Fibroblast of lung (primary cell): ENCODE measurements around the gene PIK3C2G. TPM values are rescaled to one million over a fixed set of nuclear protein-coding genes. Genes with fewer than 3 reads are reported as not detected.

ENCODE experiments used
- DNase-seq, 2 donors: peaks; one replicate each; pipeline versions ENCODE4 v3.0.0 to v3.0.0-alpha.2; 2010; ENCODE audit warnings: low read depth in 2 of 2
- H2AFZ ChIP-seq: 2 replicates; pipeline ENCODE4 v1.5.1; 2012; ENCODE audit warnings: low read length, control low read depth, inconsistent platforms
- H3K27ac ChIP-seq: 2 replicates; pipeline ENCODE4 v1.5.1; 2011; ENCODE audit warnings: low read length, control low read depth; ENCODE audit not compliant: insufficient read depth
- H3K27me3 ChIP-seq: 2 replicates; pipeline ENCODE4 v1.5.1; 2011; ENCODE audit warnings: mild to moderate bottlenecking, low read length; ENCODE audit not compliant: control insufficient read depth, insufficient read depth
- H3K36me3 ChIP-seq: 2 replicates; pipeline ENCODE4 v1.5.1; 2011; ENCODE audit warnings: low read length; ENCODE audit not compliant: control insufficient read depth, insufficient read depth
- H3K4me1 ChIP-seq: 2 replicates; pipeline ENCODE4 v1.5.1; 2011; ENCODE audit warnings: low read length; ENCODE audit not compliant: control insufficient read depth, insufficient read depth; ENCODE audit errors: extremely low read depth
- H3K4me2 ChIP-seq: 2 replicates; pipeline ENCODE4 v1.5.1; 2011; ENCODE audit warnings: low read length, control low read depth; ENCODE audit not compliant: insufficient read depth; ENCODE audit errors: extremely low read depth
- H3K4me3 ChIP-seq, 4 experiments: fragments of 200-600 bp in 1 of 4; sonication (generic) in 1 of 4; replicated peaks in 1 of 4; 2 replicates each; pipeline ENCODE4 v1.5.1; 2011 to 2016; ENCODE audit warnings: low read length in 4 of 4, low read depth in 3 of 4, mild to moderate bottlenecking in 3 of 4, control low read depth in 2 of 4, inconsistent platforms in 1 of 4, mixed read lengths in 1 of 4; ENCODE audit not compliant: insufficient read depth in 1 of 4; ENCODE audit errors: control extremely low read depth in 1 of 4
- H3K79me2 ChIP-seq: 2 replicates; pipeline ENCODE4 v1.5.1; 2012; ENCODE audit warnings: mild to moderate bottlenecking, low read length, inconsistent platforms; ENCODE audit not compliant: control insufficient read depth, insufficient read depth
- H3K9ac ChIP-seq: 2 replicates; pipeline ENCODE4 v1.5.1; 2011; ENCODE audit warnings: mild to moderate bottlenecking, low read length, control low read depth; ENCODE audit not compliant: insufficient read depth
- H3K9me3 ChIP-seq: 2 replicates; pipeline ENCODE4 v1.5.1; 2012; ENCODE audit warnings: low read depth, low read length; ENCODE audit not compliant: control insufficient read depth, insufficient read depth
- H4K20me1 ChIP-seq: 2 replicates; pipeline ENCODE4 v1.5.1; 2011; ENCODE audit warnings: low read length; ENCODE audit not compliant: control insufficient read depth, insufficient read depth; ENCODE audit errors: extremely low read depth
- EZH2 ChIP-seq: IDR thresholded peaks from 2 replicates; pipeline ENCODE4 v1.5.1; 2012; ENCODE audit warnings: low read length, control low read depth, mild to moderate bottlenecking; ENCODE audit errors: missing control alignments
- polyA plus RNA-seq, 2 donors: library from polyadenylated mRNA; depleted of rRNA in 1 of 2; stranded (reverse) in 1 of 2; unstranded in 1 of 2; fragments of >200 nt; gene quantifications; 2 replicates each; pipeline ENCODE4 v1.2.1, GENCODE V29; 2011 to 2012; ENCODE audit warnings: missing spikeins in 1 of 2
- total RNA-seq: library from RNA; depleted of rRNA; stranded (reverse); fragments of >200 nt; gene quantifications from 2 replicates; pipeline ENCODE4 v1.2.1, GENCODE V29; 2014
- TF ChIP-seq, protein P1 (sequence below), 2 donors: IDR thresholded peaks in 1 of 2; conservative IDR thresholded peaks in 1 of 2; 1 replicate in 1 of 2; 2 replicates in 1 of 2; pipeline ENCODE4 v1.5.1; 2011 to 2012; ENCODE audit warnings: low read length in 2 of 2, control low read depth in 1 of 2, inconsistent platforms in 1 of 2, low read depth in 1 of 2, mild to moderate bottlenecking in 1 of 2

Gene PIK3C2G
- total and polyA plus RNA-seq, 2 donors (not counting 1 experiment from before 2014, with no cell fraction given), result not detected

DNA sequence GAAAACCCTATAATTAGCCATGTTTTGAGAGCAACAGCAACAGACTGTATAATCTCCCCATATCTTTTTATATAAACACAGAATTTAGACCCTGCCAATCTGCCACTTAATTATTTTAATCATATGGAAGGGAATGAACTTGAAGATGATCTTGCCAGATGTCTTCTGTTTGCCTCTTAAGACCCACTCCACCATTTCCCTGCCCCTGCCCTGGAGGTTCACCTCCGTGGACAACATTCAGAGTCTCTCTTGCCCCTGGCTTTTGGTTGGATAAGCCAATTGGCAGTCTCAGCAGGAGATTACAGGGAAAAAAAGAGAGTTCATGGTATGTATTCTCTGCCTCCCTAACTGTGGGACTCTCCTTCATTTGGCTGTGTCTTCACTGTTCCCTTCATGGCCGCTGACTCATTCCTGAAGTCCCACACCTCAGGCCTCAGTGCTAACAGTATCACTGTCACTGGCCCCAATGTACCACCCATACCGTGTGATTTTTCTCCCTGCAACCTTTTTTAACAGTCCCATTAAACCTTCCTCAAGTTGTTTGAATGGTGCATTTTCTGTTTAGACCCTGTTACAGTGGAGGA, 184.8 kb downstream of the PIK3C2G start:
- H4K20me1 ChIP-seq, result no peaks in the 10 kb centered on the region
- no peaks in the 10 kb centered on the region for H3K27me3 ChIP-seq
- TF ChIP-seq, protein P1, sequence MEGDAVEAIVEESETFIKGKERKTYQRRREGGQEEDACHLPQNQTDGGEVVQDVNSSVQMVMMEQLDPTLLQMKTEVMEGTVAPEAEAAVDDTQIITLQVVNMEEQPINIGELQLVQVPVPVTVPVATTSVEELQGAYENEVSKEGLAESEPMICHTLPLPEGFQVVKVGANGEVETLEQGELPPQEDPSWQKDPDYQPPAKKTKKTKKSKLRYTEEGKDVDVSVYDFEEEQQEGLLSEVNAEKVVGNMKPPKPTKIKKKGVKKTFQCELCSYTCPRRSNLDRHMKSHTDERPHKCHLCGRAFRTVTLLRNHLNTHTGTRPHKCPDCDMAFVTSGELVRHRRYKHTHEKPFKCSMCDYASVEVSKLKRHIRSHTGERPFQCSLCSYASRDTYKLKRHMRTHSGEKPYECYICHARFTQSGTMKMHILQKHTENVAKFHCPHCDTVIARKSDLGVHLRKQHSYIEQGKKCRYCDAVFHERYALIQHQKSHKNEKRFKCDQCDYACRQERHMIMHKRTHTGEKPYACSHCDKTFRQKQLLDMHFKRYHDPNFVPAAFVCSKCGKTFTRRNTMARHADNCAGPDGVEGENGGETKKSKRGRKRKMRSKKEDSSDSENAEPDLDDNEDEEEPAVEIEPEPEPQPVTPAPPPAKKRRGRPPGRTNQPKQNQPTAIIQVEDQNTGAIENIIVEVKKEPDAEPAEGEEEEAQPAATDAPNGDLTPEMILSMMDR (conservative IDR thresholded peaks at IDR 0.05 in 1 of 2, IDR thresholded peaks at IDR 0.05 in 1 of 2; ENCODE audit: low read depth in 1 of 2, low read length in 2 of 2), result no peak
- TF ChIP-seq EZH2, result no peak
- H3K4me2 ChIP-seq, result no peak overlapping the region
- DNase-seq, result no peak
- H3K4me3 ChIP-seq, result no peak overlapping the region
- H3K9ac ChIP-seq, result no peak overlapping the region
- no peaks in the 10 kb centered on the region for H3K36me3 ChIP-seq
- no peaks in the 10 kb centered on the region for H3K9me3 ChIP-seq
- no peaks in the 10 kb centered on the region for H3K4me1 ChIP-seq
- no peak overlapping the region for H3K27ac ChIP-seq
- no peaks in the 10 kb centered on the region for H3K79me2 ChIP-seq
- H2AFZ ChIP-seq, result peak overlapping the region; percentile 38

DNA sequence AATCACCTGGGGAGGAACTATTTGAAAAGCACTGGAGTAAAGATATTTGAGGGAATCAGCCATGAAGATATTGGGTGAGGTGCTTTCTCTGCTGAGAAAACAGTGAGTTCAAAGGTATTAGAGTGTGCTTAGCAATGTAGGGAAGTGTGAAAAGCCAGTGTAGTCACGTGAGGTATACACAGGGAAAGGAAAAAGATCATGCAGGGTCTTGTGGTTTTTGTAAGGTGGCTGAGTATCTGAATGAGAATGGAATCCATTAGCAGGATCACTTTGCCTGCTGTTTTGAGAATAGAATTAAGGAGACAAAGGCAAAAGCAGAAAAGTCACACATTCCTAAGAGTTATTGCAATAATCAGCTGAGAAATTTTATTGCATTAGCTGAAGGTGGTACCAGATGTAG, 193.0 kb downstream of the PIK3C2G start:
- TF ChIP-seq, protein P1 (conservative IDR thresholded peaks at IDR 0.05 in 1 of 2, IDR thresholded peaks at IDR 0.05 in 1 of 2; ENCODE audit: low read depth in 1 of 2, low read length in 2 of 2), result no peak
- TF ChIP-seq EZH2, result no peak
- no peak overlapping the region for H2AFZ ChIP-seq
- no peaks in the 10 kb centered on the region for H3K36me3 ChIP-seq
- no peaks in the 10 kb centered on the region for H3K79me2 ChIP-seq
- no peak overlapping the region for H3K9ac ChIP-seq
- no peaks in the 10 kb centered on the region for H3K4me1 ChIP-seq
- H3K9me3 ChIP-seq, result no peaks in the 10 kb centered on the region
- H3K4me2 ChIP-seq, result no peak overlapping the region
- H4K20me1 ChIP-seq, result no peaks in the 10 kb centered on the region
- H3K27me3 ChIP-seq, result no peaks in the 10 kb centered on the region
- H3K4me3 ChIP-seq, result no peak overlapping the region
- DNase-seq, result no peak
- no peak overlapping the region for H3K27ac ChIP-seq

DNA sequence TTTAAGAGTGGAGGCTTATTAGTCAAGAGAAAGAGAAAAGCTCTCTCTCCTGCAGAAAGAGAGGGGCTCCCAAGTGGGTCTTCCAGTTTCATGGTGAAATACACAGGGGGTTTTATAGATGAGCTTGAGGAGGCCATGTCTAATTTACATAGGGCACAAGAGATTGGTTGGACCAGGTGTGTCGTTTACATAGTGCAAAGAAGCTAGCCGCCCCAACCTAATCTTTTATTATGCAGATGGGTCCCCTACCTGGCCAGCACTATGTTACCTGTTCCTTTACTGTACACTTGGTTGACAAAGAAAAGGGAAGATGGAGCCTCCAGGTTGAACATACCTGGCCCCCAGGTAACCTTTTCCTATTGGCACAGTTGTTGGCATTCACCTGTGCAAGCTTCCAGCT, 195.0 kb downstream of the PIK3C2G start:
- no peaks in the 10 kb centered on the region for H3K36me3 ChIP-seq
- no peak overlapping the region for H3K27ac ChIP-seq
- no peak for DNase-seq
- no peaks in the 10 kb centered on the region for H3K27me3 ChIP-seq
- H3K9me3 ChIP-seq, result no peaks in the 10 kb centered on the region
- no peaks in the 10 kb centered on the region for H3K79me2 ChIP-seq
- no peak overlapping the region for H3K4me3 ChIP-seq
- TF ChIP-seq EZH2, result no peak
- H4K20me1 ChIP-seq, result no peaks in the 10 kb centered on the region
- no peak overlapping the region for H2AFZ ChIP-seq
- no peak overlapping the region for H3K4me2 ChIP-seq
- no peak overlapping the region for H3K9ac ChIP-seq
- H3K4me1 ChIP-seq, result no peaks in the 10 kb centered on the region
